SK-N-SH treated with all-trans-retinoic acid at 6 μM for 48 hours (cell line): ENCODE measurements around the gene ADI1.

ENCODE experiments used
- ARNTL ChIP-seq: fragments of 450-650 bp; formaldehyde crosslinking; IDR thresholded peaks from 2 replicates; pipeline ENCODE4 v1.5.0; 2020; ENCODE audit warnings: low read depth, mild to moderate bottlenecking, moderate library complexity, borderline replicate concordance
- CREB5 ChIP-seq: fragments of 250-450 bp; sonication (Bioruptor Pico); IDR thresholded peaks from 2 replicates; pipeline ENCODE4 v1.5.1; 2020; ENCODE audit warnings: low read depth, mild to moderate bottlenecking, moderate library complexity
- OSR1 ChIP-seq: fragments of 250-450 bp; sonication (Bioruptor Pico); IDR thresholded peaks from 2 replicates; pipeline ENCODE4 v1.8.0; 2022; ENCODE audit warnings: moderate library complexity, mild to moderate bottlenecking, inconsistent platforms
- PATZ1 ChIP-seq: fragments of 250-450 bp; sonication (Bioruptor Pico); IDR thresholded peaks from 2 replicates; pipeline ENCODE4 v1.8.0; 2020; ENCODE audit warnings: mild to moderate bottlenecking, moderate library complexity, borderline replicate concordance
- RARB ChIP-seq: fragments of 250-450 bp; sonication (Bioruptor Pico); IDR thresholded peaks from 2 replicates; pipeline ENCODE4 v1.8.0; 2021; ENCODE audit warnings: mild to moderate bottlenecking, moderate library complexity
- TOX ChIP-seq: fragments of 250-450 bp; sonication (Bioruptor Pico); IDR thresholded peaks from 2 replicates; pipeline ENCODE4 v1.8.0; 2021; ENCODE audit warnings: mild to moderate bottlenecking, moderate library complexity, borderline replicate concordance
- ZFP3 ChIP-seq: fragments of 250-450 bp; sonication (Bioruptor Pico); IDR thresholded peaks from 2 replicates; pipeline ENCODE4 v1.5.0; 2020; ENCODE audit warnings: mild to moderate bottlenecking, moderate library complexity

GRCh38 chr2:3481736-3482362, 37.5 kb downstream of the ADI1 start:
- TF ChIP-seq ARNTL (CRISPR knock-in tag) = no peak
- TF ChIP-seq OSR1 = no peak
- TF ChIP-seq PATZ1 (CRISPR knock-in tag) = no peak
- TF ChIP-seq TOX = no peak
- no peak for TF ChIP-seq RARB (CRISPR knock-in tag)
- no peak for TF ChIP-seq CREB5 (CRISPR knock-in tag)
- TF ChIP-seq ZFP3 = no peak
